Heart left ventricle (tissue), 13 donors: ENCODE data around the gene SLC4A4.

Source experiments
- CTCF ChIP-seq, 12 donors: fragments of 200-600 bp; sonication (generic) in 4 of 12; IDR thresholded peaks; one replicate each; pipeline versions ENCODE4 v1.5.0 to v1.8.0; 2018 to 2022; ENCODE audit warnings: antibody characterized with exemption in 12 of 12, mild to moderate bottlenecking in 5 of 12
- POLR2A ChIP-seq, 2 donors: fragments of 450-650 bp; IDR thresholded peaks; one replicate each; pipeline ENCODE4 v1.6.1; 2017; ENCODE audit warnings: antibody characterized with exemption in 2 of 2, mild to moderate bottlenecking in 2 of 2, moderate library complexity in 2 of 2
- donor health status: ischemic (EF 13 %, LVEDD 7.1; RV severe dilation, severe dysfunction).
- donor health status: DM: no; HTN: yes; CAD: no.
- donor health status: DM: no; HTN: no; CAD: no.
- donor health status: ischemic (EF 25% LVEDD 6.9; RV normal size, moderate dysfunction).
- donor health status: ischemic (EF 25% LVEDD 5.7; RV mildly dilated, moderate dysfunction).
- donor health status: ischemic (EF 35%, LVEDD 5.7; RV mildly dilated, moderate dysfunction).
- donor health status: nonischemic (EF 11% LVEDD 7.7; RV severe dilation, severe dysfunction).
- donor health status: DM: yes; HTN: yes; CAD: no.
- donor health status: PGD.
- donor health status: ischemic (EF 29% LVEDD 5.4; RV normal size, mild dysfunction).
- donor health status: nonischemic (EF 23%, LVEDD 6.1; RV moderate dilation, normal function).

GRCh38 chr4:71379126-71379525, 40.3 kb downstream of the SLC4A4 start:
- TF ChIP-seq CTCF (IDR thresholded peaks at IDR 0.05) = no peak
- TF ChIP-seq POLR2A (IDR thresholded peaks at IDR 0.05) = no peak
